Measurements from ENCODE around the gene LPP. TPM values are rescaled to one million over a fixed set of nuclear protein-coding genes. Genes with fewer than 3 reads are reported as not detected.

The LPP gene
- total RNA-seq, 1 experiment from 2014 or later, result 20.2 TPM

- DNase-seq (ENCODE audit: low read depth, low spot score), result no peak
- in situ Hi-C loops (cut with HindIII; ENCODE audit: low pct_unique_long_range_greater_than_20kb, low sequenced_read_pairs), result no loop called here
Measured at GRCh38 chr3:188338086-188338485, 184.1 kb downstream of the LPP start.

- in situ Hi-C loops (cut with HindIII; ENCODE audit: low pct_unique_long_range_greater_than_20kb, low sequenced_read_pairs), result no loop called here
Measured at GRCh38 chr3:188339410-188340295, 185.7 kb downstream of the LPP start.

GRCh38 chr3:188341501-188341900, 187.5 kb downstream of the LPP start:
- DNase-seq (ENCODE audit: low read depth, low spot score), result no peak
- in situ Hi-C loops (cut with HindIII; ENCODE audit: low pct_unique_long_range_greater_than_20kb, low sequenced_read_pairs), result no loop called here

More at GRCh38 chr3:188339410-188340295, 185.7 kb downstream of the LPP start:
- DNase-seq (ENCODE audit: low read depth, low spot score), result no peak

GRCh38 chr3:188342991-188343732, 189.2 kb downstream of the LPP start:
- DNase-seq (ENCODE audit: low read depth, low spot score), result no peak
- in situ Hi-C loops (cut with HindIII; ENCODE audit: low pct_unique_long_range_greater_than_20kb, low sequenced_read_pairs), result no loop called here

GRCh38 chr3:188343894-188344293, 189.9 kb downstream of the LPP start:
- DNase-seq (ENCODE audit: low read depth, low spot score), result no peak
- in situ Hi-C loops (cut with HindIII; ENCODE audit: low pct_unique_long_range_greater_than_20kb, low sequenced_read_pairs), result no loop called here

- in situ Hi-C loops (cut with HindIII; ENCODE audit: low pct_unique_long_range_greater_than_20kb, low sequenced_read_pairs), result no loop called here
- no peak for DNase-seq (ENCODE audit: low read depth, low spot score)
Measured at GRCh38 chr3:188345223-188345622, 191.3 kb downstream of the LPP start.

GRCh38 chr3:188348435-188349244, 194.7 kb downstream of the LPP start:
- in situ Hi-C loops (cut with HindIII; ENCODE audit: low pct_unique_long_range_greater_than_20kb, low sequenced_read_pairs), result no loop called here
- DNase-seq (ENCODE audit: low read depth, low spot score), result no peak

- in situ Hi-C loops (cut with HindIII; ENCODE audit: low pct_unique_long_range_greater_than_20kb, low sequenced_read_pairs), result no loop called here
- DNase-seq (ENCODE audit: low read depth, low spot score), result peak; percentile 39
Measured at GRCh38 chr3:188349351-188349901, 195.5 kb downstream of the LPP start.

GRCh38 chr3:188349933-188350332, 196.0 kb downstream of the LPP start:
- DNase-seq (ENCODE audit: low read depth, low spot score), result no peak
- in situ Hi-C loops (cut with HindIII; ENCODE audit: low pct_unique_long_range_greater_than_20kb, low sequenced_read_pairs), result no loop called here

GRCh38 chr3:188350961-188351360, 197.0 kb downstream of the LPP start:
- DNase-seq (ENCODE audit: low read depth, low spot score), result no peak
- in situ Hi-C loops (cut with HindIII; ENCODE audit: low pct_unique_long_range_greater_than_20kb, low sequenced_read_pairs), result no loop called here

GRCh38 chr3:188351648-188352047, 197.7 kb downstream of the LPP start:
- no peak for DNase-seq (ENCODE audit: low read depth, low spot score)
- in situ Hi-C loops (cut with HindIII; ENCODE audit: low pct_unique_long_range_greater_than_20kb, low sequenced_read_pairs), result no loop called here

GRCh38 chr3:188352196-188352927, 198.4 kb downstream of the LPP start:
- in situ Hi-C loops (cut with HindIII; ENCODE audit: low pct_unique_long_range_greater_than_20kb, low sequenced_read_pairs), result no loop called here
- DNase-seq (ENCODE audit: low read depth, low spot score), result no peak

- in situ Hi-C loops (cut with HindIII; ENCODE audit: low pct_unique_long_range_greater_than_20kb, low sequenced_read_pairs), result no loop called here
- DNase-seq (ENCODE audit: low read depth, low spot score), result no peak
Measured at GRCh38 chr3:188353426-188353825, 199.5 kb downstream of the LPP start.

- no peak for DNase-seq (ENCODE audit: low read depth, low spot score)
- in situ Hi-C loops (cut with HindIII; ENCODE audit: low pct_unique_long_range_greater_than_20kb, low sequenced_read_pairs), result no loop called here
Measured at GRCh38 chr3:188358787-188359493, 205.0 kb downstream of the LPP start.

GRCh38 chr3:188360364-188360881, 206.5 kb downstream of the LPP start:
- no peak for DNase-seq (ENCODE audit: low read depth, low spot score)
- in situ Hi-C loops (cut with HindIII; ENCODE audit: low pct_unique_long_range_greater_than_20kb, low sequenced_read_pairs), result no loop called here

- no peak for DNase-seq (ENCODE audit: low read depth, low spot score)
- in situ Hi-C loops (cut with HindIII; ENCODE audit: low pct_unique_long_range_greater_than_20kb, low sequenced_read_pairs), result no loop called here
Measured at GRCh38 chr3:188361888-188362287, 207.9 kb downstream of the LPP start.

Data from SK-MEL-5 (cell line).